Measurements from ENCODE around the gene CTNNA2. TPM values are rescaled to one million over a fixed set of nuclear protein-coding genes. Genes with fewer than 3 reads are reported as not detected.
A peak's percentile ranks its signal among the peaks of the same experiment; 100 is the strongest.

The CTNNA2 gene
- total and polyA plus RNA-seq, 2 of the 8 experiments (the other 6 are each of a cell fraction or from before 2014, with no cell fraction given), result 3.9 to 9.0 TPM

- Histone ChIP-seq H3K27ac (ENCODE audit: low read depth, low read length) (no peak within 1 kb of the TSS), H2AK5ac (ENCODE audit: low read depth, low read length) (no peak within 1 kb of the TSS), H2BK5ac (ENCODE audit: low read depth, low read length) (no peak within 1 kb of the TSS), H2AFZ (ENCODE audit: low read length) (no peak within 1 kb of the TSS), H2BK20ac (ENCODE audit: low read length) (no peak within 1 kb of the TSS; the same call in 1 of the 2 replicates), H3K36me3 (ENCODE audit: control insufficient read depth in 2 of 4, insufficient read depth in 4 of 4, low read length in 3 of 4) (no peaks in the 10 kb centered on the region), H2BK15ac (ENCODE audit: low read length) (no peak within 1 kb of the TSS; the same call in 1 of the 2 replicates), H3K9ac (replicated peaks in 1 of 4; ENCODE audit: extremely low read depth in 1 of 4, low read depth in 3 of 4, low read length in 3 of 4) (0 out of 7 replicates have a peak within 1 kb of the TSS, but pooled peaks of 1 of the 4 experiments have one; percentile 13), H3K9me3 (ENCODE audit: insufficient read depth in 2 of 2, low read depth in 1 of 2, low read length in 1 of 2) (no peaks in the 10 kb centered on the region), H3K79me2 (ENCODE audit: control insufficient read depth in 1 of 2, insufficient read depth in 2 of 2, low read length in 2 of 2) (no peaks in the 10 kb centered on the region), H2BK120ac (replicated peaks; ENCODE audit: low read depth, low read length) (no peak within 1 kb of the TSS), H3K27me3 (replicated peaks in 1 of 4; ENCODE audit: control insufficient read depth in 3 of 4, extremely low read depth in 1 of 4, insufficient read depth in 3 of 4, low read length in 3 of 4) (peaks cover 29 to 56% (median 49%) of the 10 kb centered on the region in 4 experiments), H3K79me1 (ENCODE audit: low read depth, low read length) (no peaks in the 10 kb centered on the region; the same call in 1 of the 2 replicates), H4K20me1 (replicated peaks in 1 of 2; ENCODE audit: control insufficient read depth in 1 of 2, insufficient read depth in 2 of 2, low read length in 2 of 2) (peaks cover 0 to 2% of the 10 kb centered on the region in 2 experiments), H4K91ac (replicated peaks; ENCODE audit: insufficient read length, low read length) (no peak within 1 kb of the TSS), H3K56ac (replicated peaks; ENCODE audit: insufficient read length, low read depth, low read length) (no peak within 1 kb of the TSS), H3K23ac (ENCODE audit: insufficient read length) (no peak within 1 kb of the TSS), H3K14ac (ENCODE audit: insufficient read length) (no peak within 1 kb of the TSS), H3K23me2 (ENCODE audit: low read depth, low read length) (peaks cover 23% of the 10 kb centered on the region), H3K4me2 (ENCODE audit: insufficient read depth in 1 of 2, low read depth in 2 of 2, low read length in 2 of 2) (peak within 1 kb of the TSS; percentile 81 to 88), H3K4me1 (replicated peaks in 1 of 4; ENCODE audit: control insufficient read depth in 3 of 4, insufficient read depth in 4 of 4, low read length in 3 of 4) (peaks cover 16 to 33% (median 20%) of the 10 kb centered on the region in 4 experiments), H3K4ac (replicated peaks; ENCODE audit: insufficient read length, low read depth, low read length) (no peak within 1 kb of the TSS), H3K18ac (ENCODE audit: extremely low read depth, low read length) (no peak within 1 kb of the TSS; the same call in 1 of the 2 replicates), H3K4me3 (ENCODE audit: extremely low read depth in 1 of 4, insufficient read depth in 2 of 4, low read depth in 3 of 4, low read length in 4 of 4) (peak within 1 kb of the TSS; percentile 33 to 63 (median 56)), H2BK12ac (ENCODE audit: low read depth, low read length) (peak within 1 kb of the TSS; percentile 51; the same call in 1 of the 2 replicates), H4K5ac (ENCODE audit: insufficient read length, low read depth, low read length) (no peak within 1 kb of the TSS), H4K8ac (ENCODE audit: extremely low read depth, insufficient read depth, low read length) (no peak within 1 kb of the TSS)
- 3% methylated on average over 45 of the region's 64 CpGs; no CpG with 5 or more reads in 1 of the 2 experiments for WGBS, 2 experiments (ENCODE audit: extremely low coverage in 1 of 2, insufficient coverage in 1 of 2, insufficient read length in 1 of 2, insufficient replicate concordance in 2 of 2, low coverage in 1 of 2, low lambda C conversion rate in 2 of 2, missing lambda C conversion rate in 1 of 2)
- peak in 1 of 2 experiments; percentile 70 for DNase-seq (ENCODE audit: low read depth in 1 of 2, low spot score in 2 of 2)
- TF ChIP-seq CTCF (IDR thresholded peaks at IDR 0.05; ENCODE audit: control extremely low read depth in 1 of 3, insufficient read depth in 1 of 3, low read depth in 1 of 3, low read length in 3 of 3) (peak in 1 of 3 experiments; percentile 13; a peak in 1 of 4 replicates), RAD21 (IDR thresholded peaks at IDR 0.05 in 1 of 2, conservative IDR thresholded peaks at IDR 0.05 in 1 of 2; ENCODE audit: low read depth in 2 of 2, low read length in 2 of 2) (peak in 1 of 2 experiments; percentile 20; a peak in 2 of 4 replicates), SIN3A (conservative IDR thresholded peaks at IDR 0.05 in 1 of 2, IDR thresholded peaks at IDR 0.05 in 1 of 2; ENCODE audit: low read depth in 1 of 2, low read length in 2 of 2) (peak in 1 of 2 experiments; percentile 29; a peak in 1 of 4 replicates), E2F6 (IDR thresholded peaks at IDR 0.05) (no peak; the same call in 1 of the 2 replicates), TAF1 (IDR thresholded peaks at IDR 0.05; ENCODE audit: low read depth, low read length) (0 out of 2 replicates have a peak, but pooled peaks have one; percentile 10)
- POLR2A ChIA-PET (ENCODE audit: partially characterized antibody), result interaction anchor here (1.0 to 1.5 kb wide), 2 partner anchors 20 to 22 kb away, joined by 4 read pairs; no protein-coding TSS in a partner anchor
- CTCF ChIA-PET (ENCODE audit: partially characterized antibody), result interaction anchor here (1.3 to 1.9 kb wide), 3 partner anchors 16 to 66 kb away, joined by 4 to 5 read pairs (median 5); no protein-coding TSS in a partner anchor
- FAIRE-seq, result no peak
Measured at GRCh38 chr2:80303909-80304837, 791.3 kb downstream of the CTNNA2 start, which contains the start of gene LRRTM1. Gene LRRTM1 (minus strand): TSS chr2:80304752. CDS start chr2:80303819, 933 bp downstream.

Data from H1 (cell line).